Left hindlimb (tissue), 1 donor: Measurements from ENCODE around the gene TWIST1.

Experiments used
- DNase-seq: peaks from one replicate; pipeline ENCODE4 v3.0.0-alpha.2; 2018

The TWIST1 gene

GRCh38 chr7:19094598-19095352 is 22.7 kb downstream of the TWIST1 start:
- no peak for DNase-seq

- DNase-seq = no peak
These were observed 23.3 kb downstream of the TWIST1 start for GRCh38 chr7:19094138-19094537.

GRCh38 chr7:19091550-19092200 is 25.8 kb downstream of the TWIST1 start:
- no peak for DNase-seq

- DNase-seq = no peak
These were observed 26.9 kb downstream of the TWIST1 start for GRCh38 chr7:19090526-19090925.

- DNase-seq = no peak
These were observed 27.6 kb downstream of the TWIST1 start for GRCh38 chr7:19089797-19090196.

- DNase-seq = no peak
These were observed 28.1 kb downstream of the TWIST1 start for GRCh38 chr7:19089378-19089777.

- no peak for DNase-seq
These were observed 37.3 kb downstream of the TWIST1 start for GRCh38 chr7:19080093-19080492.

GRCh38 chr7:19079066-19079465 is 38.4 kb downstream of the TWIST1 start:
- no peak for DNase-seq

GRCh38 chr7:19069842-19070241 is 47.6 kb downstream of the TWIST1 start:
- no peak for DNase-seq

GRCh38 chr7:19066170-19066569 is 51.3 kb downstream of the TWIST1 start:
- DNase-seq = no peak
